Measurements from ENCODE around the gene SCN9A. TPM values are rescaled to one million over a fixed set of nuclear protein-coding genes. Genes with fewer than 3 reads are reported as not detected.

SCN9A gene
- total RNA-seq, 3 donors from 2014 or later (not counting 1 experiment from before 2014, with no cell fraction given): 0.28 to 1.4 (median 0.39) TPM

DNA sequence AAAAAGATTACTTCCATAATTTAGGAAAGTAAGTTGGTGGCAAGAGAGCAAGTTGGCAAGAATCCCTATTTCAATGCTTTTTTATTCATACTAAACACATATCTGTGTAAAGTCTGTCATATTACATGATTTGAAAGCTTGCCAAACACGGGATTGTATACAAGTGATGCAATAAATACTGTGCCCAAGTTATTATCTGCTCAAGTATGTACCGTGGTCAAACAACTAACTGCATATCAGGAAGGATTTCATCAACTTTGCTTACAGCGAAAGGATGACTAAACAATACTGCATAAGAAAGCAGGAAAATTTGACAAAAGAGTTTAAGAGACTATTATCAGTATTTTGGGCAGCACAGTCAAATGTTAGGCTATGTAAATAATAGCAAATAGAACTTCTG is 178.3 kb downstream of the SCN9A start:
- no peak for ATAC-seq
- Histone ChIP-seq H3K4me3 (ENCODE audit: low read length) (no peak overlapping the region), H3K9me3 (ENCODE audit: control insufficient read depth, insufficient read depth, low read length) (no peaks in the 10 kb centered on the region), H3K36me3 (ENCODE audit: control insufficient read depth, insufficient read depth, low read length) (no peaks in the 10 kb centered on the region), H3K4me1 (ENCODE audit: control insufficient read depth, insufficient read depth, low read length) (no peaks in the 10 kb centered on the region), H3K27me3 (ENCODE audit: control insufficient read depth, insufficient read depth, low read length) (no peaks in the 10 kb centered on the region), H3K27ac (ENCODE audit: low read length) (no peak overlapping the region)
- Mint-ChIP-seq H3K27me3 (ENCODE audit: low read depth in 2 of 2) (no peaks in the 10 kb centered on the region), H3K4me3 (no peak overlapping the region), H3K4me1 (no peaks in the 10 kb centered on the region), H3K9me3 (peaks cover 3 to 5% of the 10 kb centered on the region in 2 donors), H3K36me3 (no peaks in the 10 kb centered on the region), H3K27ac (no peak overlapping the region)
- TF ChIP-seq, protein P1, sequence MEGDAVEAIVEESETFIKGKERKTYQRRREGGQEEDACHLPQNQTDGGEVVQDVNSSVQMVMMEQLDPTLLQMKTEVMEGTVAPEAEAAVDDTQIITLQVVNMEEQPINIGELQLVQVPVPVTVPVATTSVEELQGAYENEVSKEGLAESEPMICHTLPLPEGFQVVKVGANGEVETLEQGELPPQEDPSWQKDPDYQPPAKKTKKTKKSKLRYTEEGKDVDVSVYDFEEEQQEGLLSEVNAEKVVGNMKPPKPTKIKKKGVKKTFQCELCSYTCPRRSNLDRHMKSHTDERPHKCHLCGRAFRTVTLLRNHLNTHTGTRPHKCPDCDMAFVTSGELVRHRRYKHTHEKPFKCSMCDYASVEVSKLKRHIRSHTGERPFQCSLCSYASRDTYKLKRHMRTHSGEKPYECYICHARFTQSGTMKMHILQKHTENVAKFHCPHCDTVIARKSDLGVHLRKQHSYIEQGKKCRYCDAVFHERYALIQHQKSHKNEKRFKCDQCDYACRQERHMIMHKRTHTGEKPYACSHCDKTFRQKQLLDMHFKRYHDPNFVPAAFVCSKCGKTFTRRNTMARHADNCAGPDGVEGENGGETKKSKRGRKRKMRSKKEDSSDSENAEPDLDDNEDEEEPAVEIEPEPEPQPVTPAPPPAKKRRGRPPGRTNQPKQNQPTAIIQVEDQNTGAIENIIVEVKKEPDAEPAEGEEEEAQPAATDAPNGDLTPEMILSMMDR (IDR thresholded peaks at IDR 0.05): no peak
- intact Hi-C loops (cut with micrococcal nuclease): no loop called here
- WGBS (ENCODE audit: insufficient coverage): 88% methylated on average over 3 of the region's 3 CpGs
- no peak for DNase-seq

DNA sequence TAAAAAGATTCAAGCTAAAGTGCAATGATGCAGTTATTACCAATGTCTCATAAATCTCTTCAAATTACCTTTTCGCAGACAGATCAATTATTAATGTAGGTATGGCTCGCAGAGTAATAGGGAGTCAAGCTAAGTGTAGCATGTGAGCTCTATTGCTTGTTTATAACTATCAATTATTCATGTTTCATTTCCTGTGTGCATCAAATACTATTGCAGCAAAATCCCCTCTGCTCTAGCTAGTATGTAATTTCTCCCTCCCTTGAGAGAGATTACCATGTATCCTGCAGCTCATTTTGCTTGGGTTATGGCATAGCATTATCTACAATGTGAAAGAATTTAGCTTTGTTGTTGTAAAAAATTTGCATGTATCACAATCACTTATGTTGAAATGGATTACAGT is 182.3 kb downstream of the SCN9A start:
- DNase-seq (no peak), ATAC-seq (no peak)
- no peaks in the 10 kb centered on the region for H3K36me3 Mint-ChIP-seq
- WGBS (ENCODE audit: insufficient coverage): 100% methylated on average over 1 of the region's 2 CpGs
- peaks cover 2 to 4% of the 10 kb centered on the region in 2 donors for H3K9me3 Mint-ChIP-seq
- no peak overlapping the region for H3K27ac Mint-ChIP-seq
- Histone ChIP-seq H3K4me1 (ENCODE audit: control insufficient read depth, insufficient read depth, low read length) (no peaks in the 10 kb centered on the region), H3K27me3 (ENCODE audit: control insufficient read depth, insufficient read depth, low read length) (no peaks in the 10 kb centered on the region), H3K4me3 (ENCODE audit: low read length) (no peak overlapping the region), H3K9me3 (ENCODE audit: control insufficient read depth, insufficient read depth, low read length) (no peaks in the 10 kb centered on the region), H3K27ac (ENCODE audit: low read length) (no peak overlapping the region), H3K36me3 (ENCODE audit: control insufficient read depth, insufficient read depth, low read length) (no peaks in the 10 kb centered on the region)
- no peaks in the 10 kb centered on the region for H3K27me3 Mint-ChIP-seq (ENCODE audit: low read depth in 2 of 2)
- no peaks in the 10 kb centered on the region for H3K4me1 Mint-ChIP-seq
- H3K4me3 Mint-ChIP-seq: no peak overlapping the region
- TF ChIP-seq, protein P1 (IDR thresholded peaks at IDR 0.05): no peak
- intact Hi-C loops (cut with micrococcal nuclease): no loop called here

DNA sequence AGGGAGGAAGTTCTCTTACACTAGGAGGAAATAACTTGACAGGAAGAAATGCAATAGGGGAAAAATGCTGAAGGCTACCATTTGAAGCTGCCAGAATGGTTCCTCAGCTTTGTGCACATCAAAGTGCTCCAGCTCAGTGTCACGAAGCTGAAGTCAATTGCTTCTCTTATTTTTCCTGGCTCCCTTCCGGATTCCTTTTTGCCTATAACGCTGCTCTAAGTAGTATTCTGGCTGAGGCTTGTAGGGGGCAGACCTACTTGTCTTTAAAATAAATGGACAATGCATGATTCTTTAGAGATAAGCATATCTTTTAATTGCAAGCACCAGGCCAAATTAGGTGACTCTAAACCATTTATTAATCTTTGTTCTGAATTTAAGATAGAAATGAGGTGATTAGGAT is 187.7 kb downstream of the SCN9A start:
- Mint-ChIP-seq H3K4me3 (no peak overlapping the region), H3K36me3 (no peaks in the 10 kb centered on the region), H3K27ac (no peak overlapping the region), H3K27me3 (ENCODE audit: low read depth in 2 of 2) (no peaks in the 10 kb centered on the region), H3K4me1 (no peaks in the 10 kb centered on the region), H3K9me3 (peaks cover 2 to 4% of the 10 kb centered on the region in 2 donors)
- H3K27ac ChIP-seq (ENCODE audit: low read length): no peak overlapping the region
- no peaks in the 10 kb centered on the region for H3K27me3 ChIP-seq (ENCODE audit: control insufficient read depth, insufficient read depth, low read length)
- no peak for DNase-seq
- H3K36me3 ChIP-seq (ENCODE audit: control insufficient read depth, insufficient read depth, low read length): no peaks in the 10 kb centered on the region
- 70% methylated on average over 3 of the region's 3 CpGs for WGBS (ENCODE audit: insufficient coverage)
- TF ChIP-seq, protein P1 (IDR thresholded peaks at IDR 0.05): no peak
- ATAC-seq: no peak
- H3K4me1 ChIP-seq (ENCODE audit: control insufficient read depth, insufficient read depth, low read length): no peaks in the 10 kb centered on the region
- H3K9me3 ChIP-seq (ENCODE audit: control insufficient read depth, insufficient read depth, low read length): no peaks in the 10 kb centered on the region
- H3K4me3 ChIP-seq (ENCODE audit: low read length): no peak overlapping the region
- intact Hi-C loops (cut with micrococcal nuclease): no loop called here

DNA sequence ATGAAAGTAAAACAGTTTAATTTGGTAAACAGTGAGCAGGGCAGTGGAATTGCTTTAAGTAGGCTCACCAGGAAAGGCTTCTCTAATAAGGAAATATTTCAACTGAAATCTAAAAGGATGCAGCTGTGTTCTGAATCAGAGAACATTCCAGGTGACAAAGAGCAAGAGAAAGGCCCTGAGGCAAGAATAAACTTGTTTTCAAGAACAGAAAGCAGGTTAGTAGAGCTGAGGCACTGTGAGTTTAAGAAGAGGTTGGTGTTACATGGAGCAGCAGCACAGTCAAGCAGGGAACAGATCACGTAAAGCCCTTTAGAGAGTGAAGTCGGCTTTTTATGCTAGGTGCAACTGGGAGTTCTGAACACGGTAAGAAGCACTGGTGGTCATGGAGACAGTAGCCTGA is 191.0 kb downstream of the SCN9A start:
- H3K27me3 Mint-ChIP-seq (ENCODE audit: low read depth in 2 of 2): no peaks in the 10 kb centered on the region
- H3K9me3 Mint-ChIP-seq: no peaks in the 10 kb centered on the region
- 100% methylated on average over 3 of the region's 3 CpGs for WGBS (ENCODE audit: insufficient coverage)
- no peaks in the 10 kb centered on the region for H3K4me1 Mint-ChIP-seq
- H3K27me3 ChIP-seq (ENCODE audit: control insufficient read depth, insufficient read depth, low read length): no peaks in the 10 kb centered on the region
- no peak overlapping the region for H3K27ac Mint-ChIP-seq
- no peak overlapping the region for H3K27ac ChIP-seq (ENCODE audit: low read length)
- no peaks in the 10 kb centered on the region for H3K4me1 ChIP-seq (ENCODE audit: control insufficient read depth, insufficient read depth, low read length)
- TF ChIP-seq, protein P1 (IDR thresholded peaks at IDR 0.05): no peak
- ATAC-seq: no peak
- no peaks in the 10 kb centered on the region for H3K36me3 ChIP-seq (ENCODE audit: control insufficient read depth, insufficient read depth, low read length)
- H3K36me3 Mint-ChIP-seq: no peaks in the 10 kb centered on the region
- no peak overlapping the region for H3K4me3 Mint-ChIP-seq
- intact Hi-C loops (cut with micrococcal nuclease): no loop called here
- no peak for DNase-seq
- no peaks in the 10 kb centered on the region for H3K9me3 ChIP-seq (ENCODE audit: control insufficient read depth, insufficient read depth, low read length)
- no peak overlapping the region for H3K4me3 ChIP-seq (ENCODE audit: low read length)
